HG03520 (cell line): Measurements from ENCODE around the gene MED7.
A peak's percentile ranks its signal among the peaks of the same experiment; 100 is the strongest.
"Not testable (repeated sequence)": the region's sequence is repeated elsewhere in the genome, so short reads cannot be mapped to it uniquely, and the experiment has no call there.

Source experiments
- ATAC-seq: cut with Tn5 transposase; IDR thresholded peaks from one replicate; pipeline ENCODE4 v1.9.1; 2021; ENCODE audit warnings: mild to moderate bottlenecking, moderate library complexity; ENCODE audit not compliant: unreplicated experiment

The MED7 gene, protein sequence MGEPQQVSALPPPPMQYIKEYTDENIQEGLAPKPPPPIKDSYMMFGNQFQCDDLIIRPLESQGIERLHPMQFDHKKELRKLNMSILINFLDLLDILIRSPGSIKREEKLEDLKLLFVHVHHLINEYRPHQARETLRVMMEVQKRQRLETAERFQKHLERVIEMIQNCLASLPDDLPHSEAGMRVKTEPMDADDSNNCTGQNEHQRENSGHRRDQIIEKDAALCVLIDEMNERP

DNA sequence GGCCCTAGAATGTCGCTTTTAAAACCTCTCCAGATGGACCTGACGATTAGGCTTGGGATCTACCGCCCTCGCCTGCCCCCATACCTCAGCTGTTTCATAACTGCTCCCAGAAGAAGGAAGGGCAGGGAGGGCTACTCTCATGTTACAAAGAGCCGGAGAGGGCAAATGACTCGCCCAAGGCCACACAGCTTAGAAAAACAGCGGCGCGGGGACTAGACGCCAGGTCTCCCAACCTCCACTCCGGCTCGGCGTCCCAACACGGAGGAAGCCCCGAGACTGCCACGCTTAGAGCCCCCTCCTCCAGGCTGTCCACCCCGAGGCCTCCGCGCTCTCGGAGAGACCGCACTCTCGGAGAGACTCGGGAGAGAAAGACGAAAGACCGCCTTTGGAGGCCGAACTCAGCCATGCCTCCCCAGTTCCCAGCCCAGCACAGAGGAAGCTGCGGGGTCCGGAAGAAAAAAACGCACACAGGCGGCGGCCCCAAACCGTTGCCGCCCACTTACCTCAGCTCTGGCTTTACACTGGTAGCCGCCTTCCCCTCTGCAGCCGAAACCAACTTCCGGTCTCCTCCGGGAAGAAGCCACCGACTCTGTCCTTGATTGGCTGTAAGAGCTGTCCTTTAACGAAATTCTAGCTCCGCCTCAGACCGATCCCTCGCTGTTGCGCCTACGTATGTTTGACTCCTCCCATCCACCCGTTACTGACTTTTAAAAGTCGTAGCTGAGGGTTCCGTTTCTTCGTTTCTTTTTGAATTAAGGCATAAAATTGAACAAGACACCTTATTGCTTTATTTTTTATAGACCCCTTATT lies at the start of gene MED7:
Gene MED7, minus strand, starts transcription at position 549 of the 810 bp plus-strand sequence. CDS start 3,434 bp downstream, outside the sequence.
- peak; percentile 100 for ATAC-seq

DNA sequence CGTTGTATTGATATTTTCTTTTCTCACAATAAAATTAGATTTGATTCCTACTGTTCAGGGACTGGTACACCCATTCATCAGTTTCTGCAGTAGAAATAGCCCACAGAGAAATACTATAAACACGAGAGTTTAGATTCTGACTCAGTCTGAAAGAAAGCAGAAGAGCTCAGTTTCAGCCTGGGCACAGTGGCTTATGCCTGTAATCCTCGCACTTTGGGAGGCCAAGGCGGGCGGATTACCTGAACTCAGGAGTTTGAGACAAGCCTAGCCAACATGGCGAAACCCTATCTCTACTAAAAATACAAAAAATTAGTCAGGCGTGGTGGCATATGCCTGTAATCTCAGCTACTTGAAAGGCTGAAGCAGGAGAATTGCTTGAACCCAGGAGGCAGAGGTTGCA lies 46.6 kb upstream of the MED7 start:
- peak; percentile 77 for ATAC-seq

DNA sequence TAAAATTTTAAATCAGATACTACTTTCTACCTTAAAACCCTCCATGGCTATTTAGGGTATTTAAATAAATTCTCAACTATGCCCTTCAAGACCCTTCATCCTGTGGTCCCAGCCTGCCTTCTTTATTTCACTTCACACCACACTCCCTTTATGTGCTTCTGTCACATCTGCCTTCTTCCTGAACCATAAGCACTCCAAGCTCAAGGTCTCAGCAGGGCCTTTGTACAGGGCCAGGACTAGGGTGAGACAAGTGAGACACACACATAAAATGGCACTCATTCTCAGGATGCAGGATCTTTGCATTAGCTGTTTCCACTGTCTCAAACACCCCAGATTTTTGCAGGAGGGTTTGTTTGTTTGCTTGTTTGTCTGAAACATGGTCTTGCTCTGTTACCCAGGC lies 45.6 kb upstream of the MED7 start:
- no peak for ATAC-seq

DNA sequence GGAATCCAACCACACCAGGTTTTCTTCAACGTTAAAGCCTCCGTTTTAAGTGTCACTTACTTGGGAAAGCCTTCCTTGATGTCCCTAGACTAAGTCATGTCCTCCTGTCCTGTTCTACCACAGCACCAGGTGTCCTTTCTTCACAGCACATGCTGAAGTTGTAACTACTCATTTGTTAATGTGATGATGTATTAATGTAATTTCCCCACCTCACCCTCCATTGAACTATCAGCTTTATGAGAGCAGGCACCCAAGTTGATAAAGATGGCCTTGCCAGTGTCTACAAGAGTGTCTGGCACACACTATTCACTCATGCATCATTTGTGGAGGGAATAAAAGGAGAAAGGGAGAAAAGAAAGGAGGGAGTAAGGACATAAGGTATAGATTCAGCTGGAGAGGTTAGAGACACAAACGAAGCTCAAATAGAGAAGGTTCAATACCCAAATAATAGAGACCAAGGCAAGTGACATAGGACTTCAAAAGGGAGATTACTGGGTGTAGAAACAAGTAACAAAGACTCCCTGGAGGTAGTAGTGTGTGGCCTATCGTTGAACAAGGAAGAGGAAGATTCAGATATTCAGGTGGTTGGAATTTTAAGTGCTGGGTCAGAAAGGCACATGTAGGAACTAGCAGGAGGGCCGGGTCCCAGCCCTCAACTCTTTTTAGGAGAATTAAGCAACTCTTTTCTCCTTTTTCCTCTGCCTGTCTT lies 44.5 kb upstream of the MED7 start:
- ATAC-seq = no peak

DNA sequence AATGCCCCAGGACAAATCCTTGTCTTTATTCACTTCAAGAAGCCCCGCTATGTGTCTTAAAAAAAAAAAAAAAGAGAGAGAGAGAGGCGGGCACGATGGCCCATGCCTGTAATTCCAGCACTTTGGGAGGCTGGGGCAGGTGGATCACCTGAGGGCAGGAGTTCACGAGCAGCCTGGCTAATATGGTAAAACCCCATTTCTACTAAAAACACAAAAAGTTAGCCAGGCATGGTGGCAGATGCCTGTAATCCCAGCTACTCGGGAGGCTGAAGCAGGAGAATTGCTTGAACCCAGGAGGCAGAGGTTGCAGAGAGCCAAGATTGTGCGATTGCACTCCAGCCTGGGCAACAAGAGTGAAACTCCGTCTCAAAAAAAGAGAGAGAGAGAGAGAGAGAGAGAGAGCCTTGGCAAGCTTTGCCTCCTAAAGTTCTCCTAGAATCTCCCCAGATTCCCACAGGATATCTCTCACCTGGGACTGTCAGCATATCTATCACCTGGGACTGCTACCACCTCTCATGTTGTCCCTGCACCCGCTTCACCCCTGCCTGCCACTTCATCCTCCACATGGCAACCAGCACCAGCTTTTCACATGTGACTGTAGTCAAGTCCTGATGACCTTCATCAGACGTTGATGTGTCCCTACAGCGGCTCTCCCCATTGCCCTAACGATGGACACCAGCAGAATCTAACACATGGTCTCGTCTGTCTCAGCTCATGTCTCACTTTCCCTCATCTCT lies 43.8 kb upstream of the MED7 start:
- ATAC-seq = no peak

DNA sequence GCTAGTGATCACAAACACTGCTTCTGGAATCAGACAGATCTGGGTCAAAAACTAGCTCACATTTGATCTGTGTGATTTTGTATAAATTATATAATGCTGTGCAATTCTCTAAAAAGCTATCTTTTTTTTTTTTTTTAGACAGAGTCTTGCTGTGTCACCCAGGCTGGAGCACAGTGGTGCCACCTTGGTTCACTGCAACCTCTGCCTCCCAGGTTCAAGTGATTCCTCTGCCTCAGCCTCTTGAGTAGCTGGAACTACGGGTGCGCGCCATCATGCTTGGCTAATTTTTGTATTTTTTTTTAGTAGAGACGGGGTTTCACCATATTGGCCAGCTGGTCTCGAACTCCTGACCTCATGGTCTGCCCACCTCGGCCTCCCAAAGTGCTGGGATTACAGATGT lies 42.5 kb upstream of the MED7 start:
- not testable (repeated sequence) for ATAC-seq

DNA sequence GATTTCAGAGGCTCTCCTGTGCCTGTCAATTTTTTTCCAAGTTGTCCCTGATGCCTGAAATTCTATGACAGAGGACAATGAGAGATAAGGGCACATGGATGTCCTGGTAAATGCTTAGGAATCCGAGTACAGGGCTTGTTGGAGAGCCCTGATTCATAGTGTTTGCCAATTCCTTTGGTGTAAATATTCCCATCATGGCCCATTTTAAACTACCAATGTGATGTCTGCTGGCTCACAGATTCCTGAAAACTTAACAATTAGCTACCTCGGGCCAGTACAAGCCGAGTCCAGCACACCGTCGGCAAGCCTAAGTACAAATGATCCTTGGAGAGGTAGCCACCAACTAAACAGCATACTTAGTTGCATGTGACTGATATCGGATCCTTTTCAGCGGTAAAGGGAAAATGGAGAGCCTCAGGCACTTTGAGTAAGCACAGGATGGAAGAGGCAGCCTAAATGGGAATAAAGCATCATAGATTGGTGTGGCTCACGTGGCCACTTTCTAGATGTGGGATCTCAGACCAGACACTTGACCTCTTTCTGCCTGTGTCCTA lies 41.5 kb upstream of the MED7 start:
- ATAC-seq = no peak

DNA sequence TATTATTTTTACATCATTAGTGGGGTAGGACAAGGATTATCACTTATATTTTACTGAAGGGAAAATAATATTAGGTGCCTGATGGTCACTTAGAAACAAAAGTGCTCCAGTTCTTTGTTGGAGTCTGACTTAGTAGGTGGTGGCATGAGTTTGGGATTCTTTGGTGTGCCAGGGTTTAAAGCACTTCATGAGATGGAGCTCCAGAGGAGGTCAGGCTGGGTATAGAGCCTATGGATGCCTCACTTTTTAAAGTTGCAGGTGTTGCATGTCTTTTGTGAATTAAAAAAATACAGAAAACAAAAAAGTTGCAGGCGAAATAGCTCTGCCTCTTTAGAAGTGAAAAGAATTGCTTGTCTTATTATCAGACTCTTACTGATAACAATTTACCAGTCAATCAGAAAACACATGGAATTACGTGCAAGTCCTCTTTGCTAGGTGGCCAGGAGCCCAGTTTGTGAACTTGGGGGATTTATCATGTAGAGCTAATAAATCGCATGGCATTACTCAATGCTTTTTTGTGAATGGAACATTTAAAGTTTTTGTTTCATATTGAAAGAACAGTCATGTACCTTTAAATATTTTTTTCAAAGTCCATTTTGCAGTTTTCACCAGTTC lies 39.6 kb upstream of the MED7 start:
- ATAC-seq = no peak

DNA sequence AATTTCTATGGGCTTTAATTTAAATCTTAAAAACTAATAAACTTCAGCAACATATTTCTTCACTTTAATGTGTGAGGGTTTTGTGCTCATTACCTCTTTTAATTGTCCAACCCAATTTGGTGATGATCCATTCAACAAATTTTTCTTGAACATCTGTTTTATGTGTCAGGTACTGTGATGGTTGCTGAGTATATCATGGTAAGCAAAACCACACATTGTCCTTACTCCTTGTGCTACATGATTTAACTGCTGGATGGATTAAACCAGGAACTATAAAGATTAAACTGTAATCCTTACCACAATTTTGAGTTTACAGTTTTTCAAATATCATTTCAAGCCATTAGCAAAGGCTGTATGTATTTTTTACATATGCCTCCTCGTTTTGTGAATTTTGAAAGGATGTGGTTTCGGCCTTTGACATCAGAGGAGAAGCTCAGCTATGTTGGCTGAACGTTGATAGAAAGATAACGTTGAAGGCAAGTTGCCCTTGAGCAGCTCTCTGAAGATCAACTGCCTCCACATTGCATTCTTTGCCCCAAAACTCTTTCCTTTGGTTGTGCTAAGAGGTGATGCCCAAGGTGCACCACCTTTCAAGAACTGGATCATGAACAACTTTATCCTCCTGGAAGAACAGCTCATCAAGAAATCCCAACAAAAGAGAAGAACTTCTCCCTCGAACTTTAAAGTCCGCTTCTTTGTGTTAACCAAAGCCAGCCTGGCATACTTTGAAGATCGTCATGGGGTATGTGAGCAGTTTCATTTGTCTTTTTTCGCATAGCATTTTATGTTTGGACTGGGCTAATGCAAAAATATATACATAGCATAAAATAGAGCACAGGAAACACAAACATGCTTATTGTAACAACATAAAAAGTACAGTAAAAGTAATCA lies 38.0 kb upstream of the MED7 start, which contains the start of gene ITK:
Gene ITK, plus strand, starts transcription at position 467 of the 891 bp plus-strand sequence. Its CDS starts 138 bp downstream, at position 605.
- no peak for ATAC-seq

DNA sequence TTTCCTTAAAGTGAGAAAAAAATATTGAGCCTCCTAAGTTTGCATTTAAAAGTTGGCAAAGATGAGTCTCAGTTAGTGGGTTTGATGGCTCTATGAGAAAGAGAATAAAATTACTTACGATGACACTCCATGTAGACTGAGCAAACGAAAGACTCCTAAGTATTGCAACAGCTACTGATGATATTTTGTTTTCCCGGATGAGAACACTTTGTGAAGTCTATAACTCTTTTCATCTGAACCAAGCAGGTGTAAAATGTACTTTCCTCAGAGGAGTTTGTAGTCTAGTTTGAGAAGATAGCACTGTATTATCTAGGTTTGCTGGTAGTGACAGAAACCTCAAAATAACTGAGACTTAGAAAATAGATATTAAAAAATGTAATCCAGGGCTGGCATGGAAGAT lies 36.3 kb upstream of the MED7 start:
- ATAC-seq = no peak

DNA sequence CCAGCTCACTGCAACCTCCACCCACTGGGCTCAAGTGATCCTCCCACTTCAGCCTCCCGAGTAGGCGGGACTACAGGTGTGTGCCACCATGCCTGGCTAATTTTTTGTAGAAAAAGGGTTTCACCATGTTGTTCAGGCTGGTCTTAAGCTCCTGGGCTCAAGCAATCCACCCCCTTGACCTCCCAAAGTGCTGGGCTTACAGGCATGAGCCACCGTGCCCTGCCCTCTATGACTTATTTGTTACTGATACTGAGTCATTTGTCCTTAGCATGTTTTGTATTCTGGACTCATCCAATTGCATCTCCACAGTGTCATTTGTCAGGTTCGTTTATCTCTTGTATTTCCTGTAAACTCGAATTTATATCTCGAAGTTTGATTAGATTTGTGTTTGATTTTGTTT lies 35.3 kb upstream of the MED7 start:
- no peak for ATAC-seq

DNA sequence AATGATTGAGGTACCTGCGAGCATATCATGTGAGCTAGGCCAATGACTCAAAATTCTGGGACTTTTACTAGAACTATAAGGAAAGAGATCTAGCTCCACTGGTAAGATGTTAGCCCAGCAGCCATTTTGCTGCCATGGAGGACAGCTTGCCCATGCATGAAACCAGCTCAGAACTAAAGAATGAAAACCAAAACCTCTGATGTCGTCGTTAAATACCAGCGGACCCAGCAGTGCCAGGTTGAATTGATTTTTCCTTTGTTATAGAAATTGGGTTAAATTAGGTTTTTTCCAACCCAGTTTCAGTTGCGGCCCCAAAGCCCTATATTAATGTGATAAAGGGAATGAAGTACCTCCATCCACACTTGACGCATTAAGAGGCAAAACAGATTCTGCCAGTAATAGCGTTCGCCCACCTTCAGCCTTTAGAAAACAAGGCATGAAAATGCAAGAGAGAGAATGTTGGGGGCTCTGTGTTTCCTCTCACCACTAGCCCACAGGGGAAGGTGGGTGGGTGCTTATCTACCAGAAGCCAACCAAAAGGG lies 32.5 kb upstream of the MED7 start:
- no peak for ATAC-seq

DNA sequence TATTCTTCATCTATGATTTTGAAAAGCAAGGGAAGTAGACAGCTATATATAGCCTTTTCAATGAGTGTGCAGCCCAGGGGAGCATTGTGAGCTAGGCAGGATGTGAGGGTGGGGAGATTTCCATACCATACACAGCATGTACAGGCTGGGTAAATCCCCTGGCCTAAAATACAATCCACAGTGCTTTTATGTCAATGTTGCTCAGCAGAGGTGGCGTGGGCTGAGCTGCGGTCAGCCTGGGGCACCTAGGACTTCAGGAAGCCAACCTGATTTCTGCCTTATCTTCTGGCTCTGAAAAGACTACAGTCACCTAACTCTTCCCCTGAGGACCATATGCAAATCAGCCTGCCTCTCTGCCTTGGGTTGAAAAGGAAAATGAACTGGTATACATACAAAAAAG lies 29.7 kb upstream of the MED7 start:
- ATAC-seq = peak; percentile 96

DNA sequence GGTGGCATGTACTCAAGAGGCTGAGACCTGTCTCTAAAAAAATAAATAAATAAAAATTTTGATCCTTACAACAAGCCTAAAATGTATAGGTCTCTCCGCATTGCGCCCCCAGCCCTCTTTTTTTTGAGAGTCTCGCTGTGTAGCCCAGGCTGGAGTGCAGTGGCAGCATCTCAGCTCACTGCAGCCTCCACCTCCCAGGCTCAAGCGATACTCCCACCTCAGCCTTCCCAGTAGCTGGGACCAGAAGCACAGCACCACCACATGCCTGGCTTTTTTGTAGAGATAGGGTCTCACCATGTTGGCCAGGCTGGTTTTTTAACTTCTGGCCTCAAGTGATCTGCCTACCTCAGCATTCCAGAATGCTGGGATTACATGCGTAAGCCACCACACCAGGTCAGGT lies 25.6 kb upstream of the MED7 start:
- no peak for ATAC-seq

DNA sequence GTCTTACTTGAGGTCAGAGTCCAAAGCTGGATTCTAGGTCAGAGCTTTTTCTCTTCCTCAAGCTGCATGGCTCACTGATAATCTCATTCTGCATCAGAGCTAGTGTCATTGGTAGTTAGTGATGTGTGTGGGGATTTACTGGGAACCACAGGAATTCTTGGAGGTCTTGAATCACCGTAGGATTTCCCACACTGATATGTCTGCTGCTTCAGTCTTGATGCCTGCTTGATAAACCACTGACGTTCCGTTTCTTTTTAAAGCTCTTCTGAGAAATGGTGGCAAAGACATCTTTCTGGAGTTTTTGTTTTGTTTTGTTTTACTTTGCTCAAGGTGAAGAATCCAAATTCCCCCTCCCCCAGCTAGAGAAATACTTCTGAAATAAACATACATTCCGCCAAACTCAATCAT lies 24.6 kb upstream of the MED7 start:
- no peak for ATAC-seq

DNA sequence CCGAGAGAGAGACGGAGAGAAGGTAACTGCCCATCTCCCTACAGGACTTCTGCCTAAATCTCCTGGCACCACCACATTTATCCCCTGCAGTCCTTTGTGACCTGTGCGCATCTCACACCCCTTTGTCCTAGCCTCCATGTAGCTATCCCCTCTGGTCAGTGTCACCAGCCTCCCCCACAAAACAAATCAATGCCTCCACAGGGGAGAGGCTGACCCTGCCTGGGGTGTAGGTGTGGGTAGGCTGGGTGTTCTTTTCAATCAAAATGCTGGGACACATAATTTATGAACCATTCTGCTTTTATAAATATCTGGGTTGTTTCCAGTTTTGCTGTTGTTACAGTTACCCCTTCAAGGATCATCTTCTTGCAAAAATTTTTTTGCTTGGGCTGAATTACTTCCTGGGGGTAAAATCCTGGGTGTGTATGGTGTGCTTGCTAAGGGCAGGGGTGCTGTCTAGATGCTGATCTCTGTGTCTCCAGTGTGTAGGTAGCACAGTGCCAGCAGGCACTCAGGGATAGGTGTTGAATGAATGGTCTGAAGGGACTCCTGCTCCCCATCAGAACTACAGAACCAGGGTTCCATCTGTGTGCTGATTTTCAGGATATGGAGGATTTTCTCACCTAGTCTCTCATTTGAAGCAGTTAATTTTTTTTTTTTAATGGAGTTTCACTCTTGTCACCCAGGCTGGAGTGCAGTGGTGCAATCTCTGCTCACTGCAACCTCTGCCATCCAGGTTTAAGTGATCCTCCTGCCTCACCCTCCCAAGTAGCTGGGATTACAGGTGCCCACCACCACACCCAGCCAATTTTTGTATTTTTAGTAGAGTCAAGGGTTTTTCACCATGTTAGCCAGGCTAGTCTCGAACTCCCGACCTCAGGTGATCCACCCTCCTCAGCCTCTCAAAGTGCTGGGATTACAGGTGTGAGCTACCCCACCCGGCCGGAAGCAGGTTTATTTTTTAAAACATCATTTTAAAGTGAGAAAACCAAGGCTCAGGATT lies 23.8 kb upstream of the MED7 start, which contains the start of gene GARIN3:
Gene GARIN3, minus strand, starts transcription at position 51 of the 1,000 bp plus-strand sequence. CDS start 96 bp downstream, outside the sequence.
- no peak for ATAC-seq

DNA sequence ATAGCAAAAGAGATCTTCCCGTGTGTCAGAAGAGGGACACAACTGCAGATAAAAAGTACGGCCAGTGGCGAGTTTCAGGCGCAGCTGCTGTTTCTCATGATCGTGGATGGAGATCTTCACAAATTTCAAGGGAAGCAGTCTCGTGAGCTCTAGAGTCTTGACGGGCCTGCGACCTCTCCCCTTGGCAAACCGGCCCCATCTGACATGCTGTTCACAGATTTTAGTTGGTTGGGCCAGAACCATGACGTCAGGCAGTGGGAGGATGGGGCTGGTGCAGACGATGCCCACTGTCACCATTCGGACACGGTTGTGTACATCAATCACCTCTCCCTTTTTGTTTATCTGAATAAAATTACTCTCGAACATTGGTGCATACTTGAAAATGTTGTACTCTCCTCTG lies 23.0 kb upstream of the MED7 start:
- ATAC-seq = no peak

DNA sequence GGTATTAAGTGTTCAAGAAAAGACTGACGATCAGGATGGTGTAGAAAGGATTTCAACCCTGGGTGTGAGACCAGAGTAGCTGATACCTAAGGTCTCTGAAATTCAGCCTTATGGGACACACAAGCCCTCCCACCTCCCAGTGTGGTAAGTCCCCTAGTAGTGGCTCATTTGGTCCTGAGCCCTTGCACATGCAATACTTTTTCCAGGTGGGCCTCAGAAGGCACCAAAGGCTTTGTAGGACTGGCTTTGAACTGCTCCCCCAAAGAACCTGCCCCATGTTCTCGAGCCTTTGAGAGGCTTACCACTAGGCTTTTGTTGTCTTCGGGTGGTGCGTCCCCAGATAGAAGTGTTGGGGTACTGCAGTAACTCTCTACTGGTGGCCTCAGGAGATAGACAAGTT lies 22.6 kb upstream of the MED7 start:
- ATAC-seq = no peak
